NCI-H1048 (cell line): ENCODE results near the gene PCSK6.

Source experiments
- DNase-seq: peaks from one replicate; lab custom pipeline; 2025; lab: John Stamatoyannopoulos, UW

The PCSK6 gene

GRCh38 chr15:101446518-101447167, 42.9 kb downstream of the PCSK6 start:
- DNase-seq: no peak

GRCh38 chr15:101445562-101446517, 43.7 kb downstream of the PCSK6 start:
- no peak for DNase-seq

DNA sequence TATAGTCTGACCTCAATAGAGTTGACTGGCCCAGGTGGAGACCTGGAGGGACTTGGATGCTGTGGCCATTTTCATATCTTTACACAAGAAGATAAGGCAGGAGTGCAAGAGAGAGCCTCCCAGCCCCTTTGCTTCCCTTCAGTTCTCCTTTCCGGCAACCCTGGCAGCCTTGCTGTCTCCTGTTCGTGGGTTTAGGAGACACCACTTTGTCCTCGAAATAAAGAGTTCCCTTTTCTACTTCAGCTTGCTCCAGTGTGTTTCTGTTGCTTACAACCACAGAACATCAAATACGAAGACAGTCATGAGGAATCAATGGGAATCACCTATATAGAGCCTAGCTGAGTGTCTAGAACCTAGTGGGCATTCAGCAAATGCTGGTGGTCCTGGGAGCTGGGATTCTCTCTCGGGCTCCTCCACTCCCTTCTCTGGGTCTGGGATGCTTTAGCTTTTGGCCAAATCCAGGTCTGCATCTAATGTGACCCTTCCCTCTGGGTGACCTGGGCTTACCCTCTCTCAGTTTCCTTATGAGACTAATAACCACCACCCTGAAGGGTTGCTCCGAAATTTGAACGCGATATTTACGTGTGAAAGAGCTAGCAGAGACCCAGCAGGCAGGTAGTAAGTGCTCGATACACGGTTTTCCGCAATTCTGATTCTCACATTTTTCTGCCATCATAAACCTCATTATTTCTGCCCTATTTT, 44.5 kb downstream of the PCSK6 start:
- no peak for DNase-seq

GRCh38 chr15:101444015-101444414, 45.5 kb downstream of the PCSK6 start:
- no peak for DNase-seq

GRCh38 chr15:101442272-101442671, 47.2 kb downstream of the PCSK6 start:
- DNase-seq: no peak

DNA sequence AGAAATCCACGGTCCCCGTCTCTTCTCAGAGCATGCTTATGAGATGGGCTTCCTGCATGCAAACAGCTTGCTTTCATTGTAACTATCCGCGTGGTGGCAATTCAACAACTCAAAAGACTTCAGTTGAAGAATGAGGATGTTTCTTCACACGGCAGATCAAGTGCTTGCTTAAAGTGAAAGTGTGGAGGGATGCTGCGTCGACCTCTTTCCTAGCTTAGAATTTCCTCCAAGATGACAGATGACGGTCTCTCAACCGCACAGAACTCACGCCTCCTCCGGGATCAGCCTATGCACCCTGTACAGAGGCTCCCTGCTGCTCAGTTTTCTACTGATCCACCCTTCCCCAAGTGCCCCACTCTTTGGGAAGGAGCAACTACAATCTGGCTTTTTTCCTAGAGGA, 47.8 kb downstream of the PCSK6 start:
- no peak for DNase-seq

DNA sequence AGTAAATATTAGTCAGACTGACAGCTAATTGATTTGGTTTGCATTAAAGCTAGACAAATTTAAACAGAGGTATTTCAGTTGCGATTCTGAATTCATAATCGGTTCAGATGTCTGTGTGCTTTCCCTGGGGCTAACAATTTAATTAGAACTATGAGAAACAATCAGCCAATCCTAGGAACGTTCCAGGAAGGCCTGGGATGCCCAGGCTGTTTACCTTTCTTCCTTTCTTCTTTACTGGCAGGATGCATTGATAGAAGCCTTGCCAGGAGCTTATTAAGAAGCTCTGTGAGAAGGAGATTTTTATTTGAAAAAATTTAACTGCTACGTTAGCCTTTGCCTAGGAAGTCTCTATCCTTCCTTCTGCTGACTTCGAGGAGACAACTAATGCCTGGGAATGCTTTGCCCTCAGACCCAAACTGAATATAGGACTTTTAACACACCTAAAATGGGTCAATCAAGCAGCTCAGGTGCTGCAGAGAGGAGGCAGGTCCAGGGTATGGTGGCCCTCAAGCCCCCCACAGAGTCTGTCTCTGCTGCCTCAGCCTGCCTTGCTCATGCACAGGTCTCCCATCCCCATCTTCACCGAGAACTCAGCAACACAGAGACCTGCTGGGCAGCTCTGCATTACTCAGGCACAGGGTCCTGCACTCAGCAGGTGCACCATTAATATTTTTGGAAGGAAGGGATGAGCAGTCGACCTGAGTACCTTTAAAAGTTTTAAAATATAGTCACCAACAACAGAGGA, 48.5 kb downstream of the PCSK6 start:
- no peak for DNase-seq

- no peak for DNase-seq
Observed at GRCh38 chr15:101439920-101440319, 49.6 kb downstream of the PCSK6 start.

GRCh38 chr15:101439285-101439919, 50.1 kb downstream of the PCSK6 start:
- no peak for DNase-seq

DNA sequence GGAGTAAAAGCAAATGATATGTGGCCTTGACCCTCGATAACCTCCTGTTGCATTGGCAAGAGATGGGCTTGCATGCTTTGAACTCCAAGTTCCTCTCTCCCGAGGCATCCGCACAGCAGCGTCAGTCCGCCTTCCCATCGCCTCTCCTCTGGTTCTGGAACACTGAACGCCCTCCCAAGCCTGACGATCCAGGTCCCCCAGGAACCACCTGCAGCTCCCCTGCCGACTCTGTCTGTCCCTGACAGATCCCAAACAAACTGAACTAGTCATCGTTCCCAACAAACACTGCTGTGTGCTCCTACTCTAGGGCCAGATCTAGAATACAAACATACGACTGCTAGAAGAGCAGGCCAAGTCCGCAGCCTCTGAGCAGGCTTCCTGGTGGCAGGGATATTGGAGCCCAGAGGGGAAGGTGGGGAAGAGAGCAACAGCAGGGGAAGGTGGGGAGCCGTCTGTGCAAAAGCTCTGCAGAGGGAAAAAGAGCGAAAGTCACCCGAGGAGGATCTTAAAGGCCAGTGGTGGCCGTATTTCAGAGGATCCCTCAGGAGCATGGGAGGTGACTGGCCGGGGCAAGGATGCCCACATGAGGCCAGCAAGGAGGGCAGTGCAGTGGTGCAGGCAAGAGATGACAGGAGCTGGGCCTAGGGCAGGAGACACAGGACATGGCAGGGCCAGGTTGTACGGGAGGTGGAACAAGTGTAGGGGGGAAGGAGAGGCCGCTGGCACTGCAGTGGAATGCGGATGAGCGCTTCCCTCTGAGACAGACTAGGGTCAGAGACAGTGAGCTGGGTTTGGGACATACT, 50.8 kb downstream of the PCSK6 start:
- DNase-seq: no peak

DNA sequence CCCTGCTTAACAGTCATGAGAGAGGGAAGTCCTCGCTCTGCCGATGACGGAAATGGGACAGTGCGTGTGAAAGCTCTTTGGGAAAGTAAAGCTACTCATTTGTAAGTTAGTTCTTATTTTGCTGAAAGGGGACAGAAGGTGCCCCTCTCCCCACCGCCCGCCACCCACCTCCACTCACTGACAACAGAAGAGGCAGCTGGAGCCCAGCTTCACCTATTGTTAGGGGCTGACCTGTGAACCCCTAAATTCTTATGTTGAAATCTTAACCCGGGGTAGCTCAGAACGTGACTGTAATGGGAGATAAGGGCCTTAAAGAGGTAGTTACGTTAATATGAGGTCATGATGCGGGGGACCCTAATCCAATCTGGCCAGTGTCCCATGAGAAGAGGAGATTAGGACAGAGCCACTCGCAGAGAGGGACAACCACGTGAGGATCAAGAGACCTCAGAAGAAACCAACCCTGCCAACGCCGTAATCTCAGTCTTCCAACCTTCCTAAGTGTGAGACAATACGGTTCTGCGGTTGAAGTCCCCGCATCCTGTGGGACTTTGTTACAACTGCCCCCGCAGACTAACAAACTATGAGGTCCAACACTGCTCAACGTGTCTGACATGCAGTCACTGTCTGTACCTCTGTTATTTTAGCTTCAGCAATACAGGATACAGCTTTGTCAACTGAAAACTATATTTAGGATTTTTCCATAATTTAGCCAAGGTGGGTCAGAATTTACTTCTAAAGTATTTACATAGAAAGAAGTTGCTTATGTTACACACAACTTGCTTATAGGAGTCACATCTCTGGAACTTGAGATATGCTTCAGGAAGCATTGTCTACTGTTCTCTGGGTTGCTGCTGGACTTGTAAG, 51.7 kb downstream of the PCSK6 start:
- no peak for DNase-seq

DNA sequence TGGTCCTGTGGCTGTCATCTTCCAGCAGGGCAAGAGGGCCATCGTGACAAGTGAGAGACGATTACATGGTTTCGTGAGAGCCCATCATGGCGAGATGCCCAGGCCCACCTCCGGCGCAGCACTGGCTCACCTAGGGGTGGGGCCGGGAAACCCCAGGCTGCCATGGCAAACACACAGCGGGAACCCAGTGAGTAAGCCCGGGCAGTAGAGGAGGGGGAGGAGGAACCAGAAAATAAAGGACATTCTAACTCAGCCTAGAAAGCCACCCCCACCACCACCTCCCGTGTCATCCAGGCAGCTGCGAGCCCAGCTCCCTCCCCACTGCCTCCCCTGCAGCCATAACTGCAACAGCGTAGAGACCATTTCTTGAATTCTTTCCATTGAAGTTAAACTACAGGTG, 52.3 kb downstream of the PCSK6 start:
- DNase-seq: no peak

- DNase-seq: no peak
Observed at GRCh38 chr15:101436526-101436925, 53.0 kb downstream of the PCSK6 start.

DNA sequence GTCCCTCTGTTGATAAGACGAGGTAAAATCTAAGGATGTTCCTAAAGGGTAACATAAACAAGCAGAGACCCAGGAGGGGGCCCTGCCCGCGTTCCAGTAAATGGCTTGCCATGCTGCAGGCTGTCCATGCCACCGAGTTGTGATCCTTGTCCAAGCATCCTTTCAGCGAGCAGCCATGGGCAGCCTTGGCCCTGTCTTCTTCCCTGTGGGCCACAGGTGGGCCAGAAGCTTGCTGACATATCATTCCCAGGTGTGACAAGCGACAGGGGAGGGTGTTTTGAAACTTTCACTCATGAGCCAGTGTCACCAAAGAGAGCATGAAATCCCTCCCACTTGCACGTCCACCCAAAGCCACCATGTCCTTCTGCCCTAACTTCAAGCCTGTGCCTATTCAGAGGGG, 53.7 kb downstream of the PCSK6 start:
- no peak for DNase-seq

DNA sequence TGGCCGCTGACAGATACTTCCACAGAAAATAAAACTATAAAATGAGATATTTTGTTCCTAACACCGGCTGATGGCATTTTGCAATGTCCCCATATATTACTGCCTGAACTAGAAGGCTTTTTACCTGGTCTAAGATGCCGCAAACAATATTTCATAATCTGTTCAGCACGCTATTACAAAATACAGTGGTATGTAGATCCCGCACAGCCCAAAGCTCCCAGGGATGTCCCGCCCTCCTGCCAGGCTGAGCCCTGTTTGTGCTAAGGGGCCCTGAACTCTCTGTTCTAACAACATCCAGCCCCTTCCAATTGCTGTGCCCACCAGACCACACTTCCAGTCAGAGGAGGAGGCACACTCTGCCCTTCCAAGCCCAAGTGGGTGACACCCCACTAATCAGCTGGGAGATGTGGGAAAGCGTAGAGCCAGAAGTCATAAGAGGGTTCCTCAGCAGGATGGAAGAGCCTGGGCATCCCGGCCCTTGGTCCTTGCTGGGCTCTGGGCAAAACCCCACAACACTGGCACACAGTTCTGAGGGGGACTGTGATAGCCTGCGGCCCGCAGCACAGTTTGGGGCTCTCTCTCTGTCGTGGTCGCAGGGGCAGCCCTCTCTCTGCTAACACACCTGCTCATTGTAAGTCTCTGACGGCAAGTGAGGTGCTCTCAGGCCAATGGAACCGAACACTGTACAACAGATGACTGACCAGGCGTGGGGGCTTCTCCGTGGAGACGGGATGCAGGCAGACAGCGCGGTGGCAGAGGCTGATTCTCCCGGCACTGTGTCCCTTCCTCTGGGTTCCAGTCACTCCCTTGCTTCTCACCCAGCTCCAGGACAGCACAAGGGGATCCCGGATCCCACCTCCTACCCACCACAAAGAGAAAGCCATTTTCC, 55.2 kb downstream of the PCSK6 start:
- no peak for DNase-seq

DNA sequence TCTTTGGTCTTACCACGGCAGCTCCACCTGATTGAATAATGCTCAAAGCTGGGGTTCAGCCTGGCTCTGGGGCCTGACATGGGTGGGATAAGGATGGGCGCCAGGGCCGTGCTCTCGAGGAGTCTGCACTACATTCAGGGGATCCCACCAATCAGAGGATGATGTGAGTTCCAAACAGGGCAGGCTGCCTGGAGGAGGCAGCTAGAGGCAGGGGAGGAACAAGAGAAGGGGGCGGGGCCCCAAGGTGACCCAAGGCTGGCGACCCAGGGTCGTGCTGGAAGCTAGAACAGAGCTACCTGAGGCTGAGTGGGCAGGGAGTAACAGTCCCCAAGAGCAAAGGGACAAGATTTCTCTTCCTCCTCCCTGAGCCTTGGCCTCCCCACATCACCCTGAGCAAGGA, 56.1 kb downstream of the PCSK6 start:
- no peak for DNase-seq

DNA sequence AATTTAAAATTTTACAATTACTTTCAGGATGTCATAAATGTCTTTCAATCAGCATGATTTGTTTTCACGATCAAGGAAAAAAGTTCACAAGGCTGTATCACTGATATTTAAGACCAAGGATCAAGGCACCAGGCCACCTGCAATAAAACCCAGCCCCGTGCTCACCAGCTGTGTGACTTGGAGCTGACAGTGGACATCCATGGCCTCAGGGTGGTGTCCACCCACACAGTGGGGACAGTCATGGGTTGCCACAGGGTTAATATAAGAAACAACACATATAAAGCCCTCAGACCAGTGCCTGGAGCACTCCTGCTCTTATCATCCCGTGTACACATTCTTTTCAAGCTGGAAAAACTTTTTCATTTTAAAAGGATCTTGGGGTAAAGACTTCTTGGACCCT, 56.5 kb downstream of the PCSK6 start:
- no peak for DNase-seq

GRCh38 chr15:101431748-101432147, 57.8 kb downstream of the PCSK6 start:
- DNase-seq: no peak

- no peak for DNase-seq
Observed at GRCh38 chr15:101431301-101431700, 58.2 kb downstream of the PCSK6 start.
